Measurements from ENCODE around the gene VAV2.

DNA sequence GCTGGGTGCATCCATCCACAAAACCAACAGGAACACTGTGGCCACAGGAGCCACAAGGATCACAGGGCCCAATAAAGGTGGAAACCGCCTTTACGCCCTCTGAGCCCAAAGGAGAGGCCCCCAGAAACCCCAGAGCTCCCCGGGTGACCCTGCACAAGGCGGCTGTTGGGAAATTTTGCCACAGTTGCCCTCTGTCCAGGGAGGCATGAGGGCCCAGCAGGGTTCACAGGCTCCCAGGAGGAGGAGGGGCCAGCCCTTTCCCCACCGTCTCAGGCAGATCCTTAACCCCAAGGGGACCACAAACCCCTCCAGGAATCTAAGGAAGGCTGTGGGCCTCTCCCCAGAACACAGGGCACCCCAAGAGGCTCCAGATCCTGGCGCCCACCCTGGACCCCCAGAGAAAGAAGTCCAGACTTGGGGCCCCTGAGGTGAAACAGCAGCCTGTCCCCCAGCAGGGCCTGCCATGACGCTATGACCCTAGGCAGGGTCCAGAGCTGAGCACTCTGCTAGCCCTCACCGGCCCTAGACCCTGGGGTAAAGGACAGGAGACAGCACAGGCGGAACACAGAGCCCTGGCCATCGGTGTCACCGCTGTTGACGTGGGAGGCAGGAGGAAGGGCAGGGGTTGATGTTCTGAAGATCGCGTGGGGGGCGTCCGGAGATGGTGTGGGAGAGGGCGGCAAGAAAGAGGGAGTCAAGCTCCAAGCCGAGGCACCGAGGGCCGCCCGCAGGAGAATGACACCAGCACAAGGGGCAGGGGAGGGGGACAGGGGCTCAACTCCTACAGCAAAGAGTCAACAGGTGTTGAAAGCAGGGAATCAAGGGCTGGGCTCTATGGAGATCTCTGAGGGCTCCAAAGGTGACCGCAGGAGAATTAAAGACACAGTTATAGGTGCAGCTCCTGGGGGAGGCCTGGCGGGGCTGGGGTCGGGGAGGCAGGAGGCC, 97.5 kb downstream of the VAV2 start:
- TF ChIP-seq, protein P1, sequence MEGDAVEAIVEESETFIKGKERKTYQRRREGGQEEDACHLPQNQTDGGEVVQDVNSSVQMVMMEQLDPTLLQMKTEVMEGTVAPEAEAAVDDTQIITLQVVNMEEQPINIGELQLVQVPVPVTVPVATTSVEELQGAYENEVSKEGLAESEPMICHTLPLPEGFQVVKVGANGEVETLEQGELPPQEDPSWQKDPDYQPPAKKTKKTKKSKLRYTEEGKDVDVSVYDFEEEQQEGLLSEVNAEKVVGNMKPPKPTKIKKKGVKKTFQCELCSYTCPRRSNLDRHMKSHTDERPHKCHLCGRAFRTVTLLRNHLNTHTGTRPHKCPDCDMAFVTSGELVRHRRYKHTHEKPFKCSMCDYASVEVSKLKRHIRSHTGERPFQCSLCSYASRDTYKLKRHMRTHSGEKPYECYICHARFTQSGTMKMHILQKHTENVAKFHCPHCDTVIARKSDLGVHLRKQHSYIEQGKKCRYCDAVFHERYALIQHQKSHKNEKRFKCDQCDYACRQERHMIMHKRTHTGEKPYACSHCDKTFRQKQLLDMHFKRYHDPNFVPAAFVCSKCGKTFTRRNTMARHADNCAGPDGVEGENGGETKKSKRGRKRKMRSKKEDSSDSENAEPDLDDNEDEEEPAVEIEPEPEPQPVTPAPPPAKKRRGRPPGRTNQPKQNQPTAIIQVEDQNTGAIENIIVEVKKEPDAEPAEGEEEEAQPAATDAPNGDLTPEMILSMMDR (conservative IDR thresholded peaks at IDR 0.05) = no peak
- no peak for TF ChIP-seq ZFX (IDR thresholded peaks at IDR 0.05)

All from C4-2B (cell line).